NCI-H1694 (cell line): ENCODE results near the gene SENP7.
"Not testable (repeated sequence)": the region's sequence is repeated elsewhere in the genome, so short reads cannot be mapped to it uniquely, and the experiment has no call there.

ENCODE experiments used
- DNase-seq: peaks from one replicate; lab custom pipeline; 2025; lab: John Stamatoyannopoulos, UW

Gene SENP7

DNA sequence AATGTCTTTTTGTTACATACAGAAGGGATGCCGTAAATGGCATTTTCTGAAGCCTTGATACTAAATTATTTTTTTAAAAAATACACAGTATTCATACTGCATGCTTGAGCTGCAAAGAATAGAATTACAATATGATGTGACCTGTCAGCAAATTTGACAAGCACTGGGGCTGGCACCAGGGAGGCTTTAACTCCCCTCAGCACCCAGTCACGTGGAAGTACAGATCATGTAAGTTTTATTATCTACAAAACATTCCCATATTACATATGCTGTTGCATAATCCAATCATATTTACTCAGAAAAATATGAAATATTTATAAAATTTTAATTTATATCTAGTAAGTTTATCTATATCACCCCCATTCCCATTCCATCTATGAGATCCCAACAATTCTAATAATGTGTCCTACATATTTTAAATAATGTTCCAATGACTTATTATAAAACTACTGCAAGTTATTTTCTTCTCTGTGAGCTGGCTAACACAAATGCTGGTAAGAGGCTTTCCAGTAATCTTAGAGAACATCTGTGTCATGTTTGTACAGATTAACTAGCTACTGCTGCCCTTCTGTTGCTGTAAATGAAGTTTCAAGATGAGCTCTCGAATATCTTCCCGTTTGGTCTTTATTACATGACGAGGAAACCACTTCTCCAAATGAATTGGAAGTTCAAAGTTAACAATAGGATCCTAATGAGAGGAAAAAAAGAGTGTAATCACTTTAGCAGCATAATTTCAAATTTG is 187.4 kb downstream of the SENP7 start:
- no peak for DNase-seq

DNA sequence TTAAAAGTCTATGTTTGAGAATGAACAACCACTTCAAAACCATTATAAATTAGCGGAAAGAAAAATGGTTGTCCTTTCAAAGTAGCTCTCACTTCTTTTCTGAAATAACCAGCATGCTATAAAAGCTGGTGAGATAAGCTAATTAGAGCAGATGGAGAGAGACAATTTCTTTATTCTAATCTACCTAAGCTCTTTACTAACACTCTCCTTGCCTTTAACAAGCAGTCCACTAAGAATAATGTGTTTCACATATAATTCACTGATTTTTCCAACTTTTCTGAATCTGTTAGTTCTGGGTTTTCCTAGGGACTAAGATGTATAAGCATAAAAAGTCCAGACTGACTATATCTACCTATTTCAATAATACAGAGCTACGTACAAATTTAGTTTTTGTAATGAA is 192.5 kb downstream of the SENP7 start, which contains the start of gene IMPG2:
Gene IMPG2, minus strand, starts transcription at position 101 of the 400 bp plus-strand sequence. CDS start 203 bp downstream, outside the sequence.
- DNase-seq, result no peak

DNA sequence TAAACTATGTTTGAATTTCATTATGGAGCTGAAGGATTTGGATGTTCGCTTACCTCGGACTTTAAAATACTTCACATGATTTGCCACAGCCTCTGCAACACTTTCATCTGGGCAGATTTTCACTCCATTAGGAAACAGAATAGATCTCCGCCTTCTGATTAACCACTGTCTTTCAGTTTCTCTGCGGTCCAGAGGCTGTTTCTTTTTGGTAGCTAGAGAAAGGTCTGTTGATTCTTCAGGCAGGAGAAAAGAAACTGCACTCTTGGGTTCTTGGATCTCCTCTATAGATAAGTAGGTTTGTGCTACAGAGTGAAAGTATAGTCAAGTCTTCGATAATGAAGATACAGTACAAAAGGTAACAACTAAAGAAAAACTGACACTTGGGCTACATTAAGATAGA is 193.5 kb downstream of the SENP7 start:
- no peak for DNase-seq

DNA sequence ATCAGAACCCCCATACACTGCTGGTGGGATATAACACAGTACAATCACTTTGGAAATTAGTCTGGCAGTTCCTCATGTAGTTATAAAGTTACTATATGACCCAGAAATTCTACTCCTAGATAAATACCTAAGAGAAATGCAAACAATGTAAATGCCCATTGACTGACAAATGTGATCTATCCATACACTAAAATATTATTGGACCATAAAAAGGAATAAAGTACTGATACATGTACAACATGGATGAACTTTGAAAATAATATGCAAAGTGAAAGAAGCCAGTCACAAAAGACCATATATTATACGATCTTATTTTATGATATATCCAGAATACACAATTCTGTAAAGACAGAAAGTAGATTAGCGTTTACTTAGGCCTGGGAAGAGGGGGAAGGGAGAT is 200.5 kb downstream of the SENP7 start:
- DNase-seq, result no peak

DNA sequence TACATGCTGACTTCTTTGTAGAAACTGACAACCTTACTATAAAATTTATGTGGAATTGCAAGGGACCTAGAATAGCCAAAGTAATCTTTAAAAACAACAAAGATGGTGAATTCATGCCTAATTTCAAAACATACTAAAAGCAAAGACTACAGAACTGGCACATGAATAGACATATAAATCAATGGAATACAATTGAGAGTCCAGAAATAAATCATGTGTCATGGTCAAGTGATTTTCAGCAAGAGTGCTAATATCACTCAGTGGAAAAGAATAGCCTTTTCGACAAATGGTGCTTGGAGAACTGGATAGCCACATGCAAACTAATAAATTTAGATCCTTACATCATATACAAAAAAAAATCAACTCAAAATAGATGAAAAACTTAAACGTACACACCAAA is 201.3 kb downstream of the SENP7 start:
- no peak for DNase-seq

DNA sequence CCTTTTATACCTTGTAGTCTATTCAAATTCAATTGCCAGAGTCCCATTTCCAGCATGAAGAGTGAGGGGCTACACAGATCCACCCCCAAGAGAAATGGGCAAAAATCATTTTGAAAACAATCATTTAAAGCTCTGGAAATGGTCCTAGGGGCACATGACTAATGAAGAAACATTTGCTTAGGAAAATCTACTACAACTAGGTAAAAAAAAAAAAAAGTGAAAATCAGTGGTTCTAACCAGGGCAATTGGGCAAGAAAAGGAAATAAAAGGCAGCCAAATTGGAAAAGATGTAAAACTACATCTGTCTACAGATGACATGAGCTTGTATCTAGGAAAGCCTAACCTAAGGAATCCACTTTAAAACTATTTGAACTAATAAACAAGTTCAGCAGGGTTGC is 202.0 kb downstream of the SENP7 start:
- DNase-seq, result no peak

DNA sequence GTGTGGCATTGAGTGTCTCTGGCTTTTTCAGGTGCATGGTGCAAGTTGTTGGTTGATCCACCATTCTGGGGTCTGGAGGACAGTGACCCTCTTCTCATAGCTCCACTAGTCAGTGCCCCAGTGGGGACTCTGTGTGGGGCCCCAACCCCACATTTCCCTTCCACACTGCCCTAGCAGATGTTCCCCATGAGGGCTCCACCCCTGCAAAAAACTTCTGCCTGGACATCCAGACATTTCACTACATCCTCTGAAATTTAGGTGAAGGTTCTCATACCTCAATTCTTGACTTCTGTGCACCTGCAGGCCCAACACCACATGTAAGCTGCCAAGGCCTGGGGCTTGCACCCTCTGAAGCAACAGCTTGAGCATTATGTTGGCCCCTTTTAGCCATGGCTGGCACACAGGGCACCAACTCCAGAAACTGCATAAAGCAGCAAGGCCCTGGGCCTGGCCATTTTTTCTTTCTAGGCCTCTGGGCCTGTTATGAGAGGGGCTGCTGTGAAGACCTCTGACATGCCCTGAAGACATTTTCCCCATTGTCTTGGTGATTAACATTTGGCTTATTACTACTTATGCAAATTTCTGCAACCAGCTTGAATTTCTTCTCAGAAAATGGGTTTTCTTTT is 204.8 kb downstream of the SENP7 start:
- not testable (repeated sequence) for DNase-seq

DNA sequence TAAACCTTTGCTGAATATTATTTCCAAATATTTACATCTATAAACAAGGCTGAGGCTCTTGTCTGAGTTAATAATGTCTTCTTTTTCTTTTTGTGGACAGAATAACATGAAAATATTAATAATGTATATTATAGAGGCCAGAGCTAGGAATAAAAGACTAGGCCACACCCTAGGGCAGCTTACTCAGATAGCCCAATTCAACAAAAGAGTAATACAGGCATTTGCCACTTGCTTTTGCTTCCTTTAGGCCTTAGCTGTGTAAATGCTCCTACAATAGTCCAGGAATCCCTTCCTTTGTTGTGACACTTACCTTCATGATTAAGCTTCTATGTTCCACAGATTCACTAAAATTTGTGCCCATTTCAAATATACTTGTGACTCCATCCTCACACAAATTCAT is 209.2 kb downstream of the SENP7 start:
- DNase-seq, result no peak

DNA sequence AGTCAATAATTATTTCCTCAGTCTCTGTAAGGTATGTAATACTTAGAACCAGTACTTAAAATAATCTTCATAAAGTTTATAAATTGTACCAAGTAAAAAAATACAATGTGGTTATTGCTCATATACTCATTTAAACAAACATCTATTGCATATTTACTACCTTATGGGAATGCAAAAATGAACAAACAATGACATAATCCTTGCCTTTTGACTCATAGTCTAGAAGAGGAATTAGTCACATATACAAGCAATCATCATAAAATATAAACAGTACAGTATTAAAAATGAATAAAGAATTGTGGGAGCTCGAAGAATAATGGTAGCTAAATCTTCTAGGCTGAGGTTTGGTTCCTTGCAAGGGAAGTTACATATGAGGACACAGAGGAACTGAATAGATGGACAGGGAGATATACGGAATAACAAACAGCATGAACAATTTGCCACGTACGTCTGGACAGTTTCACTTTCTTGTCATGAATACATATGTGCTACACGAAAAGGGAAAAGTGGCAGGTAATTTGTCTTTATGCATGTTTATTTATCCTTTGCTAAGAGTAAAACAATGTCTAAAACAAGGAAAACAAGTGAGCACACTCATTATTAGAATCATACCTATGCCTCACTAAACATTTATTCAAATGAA is 209.8 kb downstream of the SENP7 start:
- no peak for DNase-seq

DNA sequence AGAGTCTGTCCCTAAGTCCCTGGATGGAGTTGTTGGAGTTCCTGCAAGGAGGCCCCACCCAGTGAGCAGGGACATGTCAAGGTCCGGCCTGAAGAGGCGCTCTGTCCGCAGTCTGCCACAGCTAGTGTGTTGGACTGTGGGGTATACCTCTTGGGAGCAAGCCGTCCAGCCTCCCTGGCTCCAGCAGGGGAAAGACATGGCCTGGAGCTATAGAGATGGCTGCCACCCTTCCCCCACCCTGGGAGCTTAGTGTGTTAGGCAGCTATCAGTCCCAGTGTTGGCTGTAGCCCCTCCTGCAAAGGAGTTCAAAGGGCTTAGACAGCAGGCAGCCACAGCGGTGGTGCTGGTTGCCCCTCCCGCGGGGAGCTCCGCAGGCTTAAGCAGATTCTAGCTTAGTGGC is 212.9 kb downstream of the SENP7 start:
- no peak for DNase-seq

DNA sequence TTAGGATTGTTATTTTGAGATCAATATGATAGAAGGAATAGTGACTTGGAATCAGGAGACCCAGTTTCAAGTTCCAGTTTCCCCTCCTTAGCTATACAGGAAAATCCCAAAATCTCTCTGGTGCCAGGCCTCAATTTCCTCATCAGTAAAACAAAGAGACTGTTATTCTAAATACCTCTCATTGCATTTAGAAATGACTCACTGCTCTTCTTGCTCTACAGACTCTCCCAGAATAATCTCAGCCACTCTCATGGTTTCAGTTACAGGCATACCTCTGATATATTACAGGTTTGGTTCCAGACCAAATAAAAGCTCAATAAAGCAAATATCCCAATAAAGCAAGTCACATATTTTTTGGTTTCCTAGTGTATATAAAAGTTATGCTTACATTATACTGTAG is 221.0 kb downstream of the SENP7 start:
- DNase-seq, result no peak

DNA sequence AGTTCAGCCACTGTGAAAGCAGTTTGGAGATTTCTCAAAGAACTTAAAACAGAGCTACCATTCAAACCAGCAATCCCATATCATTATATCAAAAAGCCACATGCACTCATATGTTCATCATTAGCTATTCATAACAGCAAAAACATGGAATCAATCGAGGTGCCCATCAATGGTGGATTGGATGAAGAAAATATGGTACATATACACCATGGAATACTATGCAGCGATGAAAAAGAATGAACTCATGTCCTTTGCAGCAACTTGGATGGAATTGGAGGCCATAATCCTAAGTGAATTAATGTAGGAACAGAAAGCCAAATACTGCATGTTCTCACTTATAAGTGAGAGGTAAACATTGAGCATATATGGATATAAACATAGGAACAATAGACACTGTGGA is 224.7 kb downstream of the SENP7 start:
- DNase-seq, result no peak

DNA sequence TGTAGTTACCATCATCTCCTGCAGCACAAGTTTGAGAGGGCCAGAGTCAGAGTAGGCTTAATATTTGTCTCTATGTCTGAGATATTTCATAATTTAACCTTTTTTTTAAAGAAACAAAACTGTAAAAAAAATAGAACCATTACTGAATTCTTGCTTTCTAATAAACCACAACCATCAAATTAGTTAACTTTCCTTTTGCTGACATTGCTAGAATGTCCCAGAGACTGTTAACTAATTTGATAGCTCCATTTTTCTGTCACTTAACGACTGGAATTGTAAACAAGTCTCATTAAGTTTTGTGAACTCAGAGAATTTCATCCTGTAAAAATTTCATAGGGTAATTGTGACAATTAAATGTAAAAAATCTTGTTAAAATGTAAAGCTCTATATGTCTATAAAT is 228.3 kb downstream of the SENP7 start:
- no peak for DNase-seq

DNA sequence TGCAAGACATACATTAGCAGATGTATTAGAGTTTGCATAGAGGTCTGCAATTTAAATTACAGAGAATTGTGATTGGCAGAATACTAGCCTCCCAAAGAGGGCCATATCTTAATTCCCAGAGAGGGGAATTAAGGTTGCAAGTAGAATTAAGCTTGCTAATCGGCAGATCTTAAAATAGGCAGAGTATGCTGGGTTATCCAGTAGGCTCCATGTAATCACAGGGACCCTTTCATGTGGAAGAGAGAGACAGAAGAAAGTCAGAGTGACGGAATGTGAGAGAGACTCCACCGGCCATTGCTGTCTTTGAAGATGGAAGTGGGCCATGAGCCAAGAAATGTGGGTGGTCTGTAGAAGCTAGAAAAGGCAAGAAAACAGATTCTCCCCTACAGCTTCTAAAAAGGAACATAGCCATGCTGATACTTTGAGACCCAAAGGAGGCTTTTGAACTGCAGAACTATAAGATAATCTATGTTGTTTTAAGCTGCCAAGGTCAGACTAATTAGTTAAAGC is 231.4 kb downstream of the SENP7 start:
- no peak for DNase-seq

DNA sequence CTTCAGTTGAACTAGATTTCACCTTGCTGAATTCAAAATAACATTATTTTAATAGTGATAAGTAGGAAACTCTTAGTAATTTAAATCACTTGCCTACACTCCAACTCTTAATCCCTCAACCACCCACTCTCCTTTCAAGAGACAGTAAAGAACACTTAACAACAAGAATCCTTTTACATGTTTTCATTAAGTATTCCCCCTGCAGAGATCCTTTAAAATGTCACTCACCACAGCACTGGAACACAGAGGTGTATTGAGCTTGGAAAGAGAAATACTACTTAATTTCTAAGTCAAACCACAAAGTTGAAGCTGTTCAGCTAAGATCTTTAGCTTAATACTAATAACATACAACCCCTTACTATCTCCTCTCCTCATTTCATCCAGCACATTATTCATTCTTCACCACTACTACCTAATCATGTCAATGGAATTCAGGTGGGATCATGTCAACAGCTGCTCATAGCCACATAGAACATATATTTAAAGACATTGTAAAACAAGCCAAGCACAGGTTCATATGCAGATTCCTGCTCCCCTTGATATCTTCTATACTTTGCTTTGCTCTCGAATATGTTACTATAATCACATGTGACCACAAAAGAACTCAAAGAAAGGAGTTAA is 233.1 kb downstream of the SENP7 start:
- DNase-seq, result no peak

DNA sequence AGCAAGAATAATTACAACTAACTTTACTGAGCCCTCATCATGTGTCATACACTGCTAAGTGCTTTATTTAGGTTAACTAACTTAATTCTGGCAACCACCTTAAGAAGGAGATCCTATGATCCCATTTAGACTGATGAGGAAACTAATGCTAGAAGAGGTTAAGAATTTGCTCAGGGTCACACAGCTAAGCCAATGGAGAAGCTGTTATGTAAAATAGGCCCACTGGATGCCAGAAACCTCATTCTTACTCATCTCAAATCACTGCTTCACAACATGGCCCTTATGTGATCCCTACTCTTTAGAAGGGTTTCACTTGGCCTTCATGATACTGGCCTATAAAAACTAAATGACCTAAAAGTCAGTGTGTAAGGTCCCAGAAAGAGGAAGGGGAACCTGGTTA is 233.8 kb downstream of the SENP7 start:
- DNase-seq, result no peak

DNA sequence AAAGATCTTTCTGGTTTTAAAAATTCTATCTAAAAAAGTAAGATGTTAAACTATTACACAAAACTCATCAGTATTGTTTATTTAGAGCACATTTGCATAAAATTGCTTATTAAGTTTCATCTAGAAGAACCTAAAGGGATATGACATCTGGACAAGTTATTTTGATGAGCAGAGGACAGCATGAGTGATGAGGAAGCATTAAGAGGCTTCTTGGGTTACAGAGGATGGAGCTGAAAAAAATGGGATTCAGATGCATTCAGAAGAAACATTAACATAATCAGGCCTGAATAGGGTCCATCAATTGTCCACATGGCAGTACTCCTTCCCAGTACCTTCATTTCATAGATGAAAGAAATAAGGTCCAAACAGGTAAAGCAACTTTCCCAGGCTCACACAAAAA is 234.3 kb downstream of the SENP7 start:
- DNase-seq, result no peak
